ENCODE data around the gene MT3.

Gene MT3

GRCh38 chr16:56631832-56632155, 42.5 kb downstream of the MT3 start:
- FAIRE-seq = no peak

- no peak for FAIRE-seq
Observed at GRCh38 chr16:56632156-56632847, 43.0 kb downstream of the MT3 start, which contains the start of gene MT1M. Gene MT1M (plus strand): TSS chr16:56632659. CDS start chr16:56632732, 73 bp downstream.

GRCh38 chr16:56632848-56633365, 43.6 kb downstream of the MT3 start:
- FAIRE-seq = no peak

GRCh38 chr16:56633535-56633934, 44.2 kb downstream of the MT3 start:
- FAIRE-seq = no peak

- no peak for FAIRE-seq
Observed at GRCh38 chr16:56634715-56635440, 45.5 kb downstream of the MT3 start.

GRCh38 chr16:56635441-56635967, 46.2 kb downstream of the MT3 start:
- FAIRE-seq = no peak

- FAIRE-seq = no peak
Observed at GRCh38 chr16:56636616-56637413, 47.5 kb downstream of the MT3 start.

GRCh38 chr16:56637814-56638750, 48.8 kb downstream of the MT3 start, which contains the start of gene MT1A:
Gene MT1A (plus strand): TSS chr16:56638666. CDS start chr16:56638739, 73 bp downstream.
- no peak for FAIRE-seq

- no peak for FAIRE-seq
Observed at GRCh38 chr16:56639045-56639444, 49.7 kb downstream of the MT3 start.

- no peak for FAIRE-seq
Observed at GRCh38 chr16:56640076-56640475, 50.7 kb downstream of the MT3 start.
